ELR (cell line): ENCODE results near the gene UGT1A7.

Source experiments
- DNase-seq: peaks from one replicate; pipeline ENCODE4 v3.0.0-alpha.2; 2015; ENCODE audit warnings: low read depth

UGT1A7 gene

DNA sequence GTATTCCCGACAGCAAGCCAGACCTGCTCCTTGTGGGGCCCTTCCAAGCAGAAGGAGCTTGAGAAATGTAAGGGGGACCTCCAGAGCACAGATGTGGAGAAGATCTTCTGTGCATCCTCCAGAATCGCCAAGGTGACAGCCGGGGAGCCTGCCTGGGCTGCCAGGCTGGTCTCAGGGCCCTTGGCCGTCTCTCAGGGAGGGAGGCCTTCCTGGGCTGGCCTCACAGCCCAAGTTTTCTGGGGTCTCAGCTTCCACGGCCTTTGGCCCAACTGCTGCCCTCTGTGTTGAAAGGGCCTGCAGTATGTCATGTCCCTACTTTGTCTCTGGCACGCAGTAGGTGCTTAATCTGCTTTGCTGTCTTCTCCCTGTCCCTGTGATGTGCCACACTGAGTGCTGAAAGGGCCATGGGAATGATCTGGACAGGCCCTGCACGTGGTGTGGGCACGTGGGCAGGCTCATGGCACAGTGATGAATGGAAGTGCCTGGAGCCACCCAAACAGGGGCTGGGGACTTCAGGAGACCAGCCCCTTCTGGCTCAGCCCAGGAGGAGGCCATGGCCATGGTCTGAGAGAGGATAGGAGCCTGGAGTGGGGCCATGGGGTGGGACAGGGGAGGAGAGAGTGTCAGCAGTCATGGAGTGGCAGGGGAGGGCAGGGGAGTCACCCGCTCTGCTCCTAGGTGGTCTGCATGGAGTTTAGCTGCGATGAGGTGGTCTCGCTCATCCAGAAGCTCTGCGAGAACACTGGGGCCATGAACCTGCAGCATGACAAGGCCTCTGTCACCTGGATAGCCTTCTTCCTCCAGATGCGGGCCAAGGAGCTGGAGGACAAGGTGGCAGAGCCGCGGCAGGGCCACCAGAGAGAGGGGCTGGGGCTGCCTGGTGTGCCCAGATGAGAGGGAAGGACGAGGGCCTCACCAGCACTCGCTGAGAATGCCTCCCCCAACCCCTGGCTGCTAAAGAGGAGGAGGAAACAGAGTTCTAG, 137.2 kb downstream of the UGT1A7 start:
- DNase-seq, result no peak

DNA sequence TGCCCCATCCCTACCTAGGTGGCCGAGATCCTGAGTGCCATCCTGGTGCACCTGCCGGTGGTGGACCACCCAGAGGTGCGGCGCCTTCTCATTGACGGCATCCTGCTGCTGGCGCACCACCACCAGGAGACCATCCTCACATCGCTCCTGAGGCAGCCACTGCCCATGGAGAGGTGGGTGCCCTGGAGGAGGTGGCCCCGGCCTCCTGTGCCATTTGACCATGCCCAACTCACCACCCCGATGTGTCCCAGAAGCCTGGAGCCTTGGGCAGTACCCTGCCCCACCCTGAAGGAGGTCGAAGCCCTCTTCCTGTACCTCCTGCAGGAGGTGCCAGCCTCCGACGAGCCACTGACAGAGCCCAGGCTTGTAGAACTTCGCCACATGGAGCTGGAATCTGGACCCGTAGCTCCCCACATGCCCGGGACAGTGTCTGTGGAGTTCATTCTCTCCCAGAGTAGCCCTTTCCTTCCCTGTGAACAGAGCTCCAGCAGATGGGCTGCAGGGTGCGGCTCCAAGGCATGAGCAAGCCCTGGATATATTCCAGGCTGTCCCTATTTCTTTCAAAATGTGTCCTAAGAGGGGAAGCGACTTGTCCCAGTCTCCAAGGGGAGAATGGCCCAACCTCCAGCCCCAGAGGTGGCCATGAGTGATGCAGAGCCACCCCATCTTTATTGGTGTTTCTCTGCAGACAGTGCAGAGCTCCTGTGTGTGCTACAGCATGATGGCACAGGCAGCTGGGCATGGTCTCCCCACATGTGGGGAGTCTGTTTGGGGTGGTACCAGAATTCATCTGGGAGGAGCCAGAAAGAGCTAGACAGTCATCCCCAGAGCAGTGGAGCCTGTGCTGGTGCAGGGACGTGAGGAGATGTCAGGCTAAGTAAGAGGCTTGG, 138.4 kb downstream of the UGT1A7 start:
- no peak for DNase-seq

DNA sequence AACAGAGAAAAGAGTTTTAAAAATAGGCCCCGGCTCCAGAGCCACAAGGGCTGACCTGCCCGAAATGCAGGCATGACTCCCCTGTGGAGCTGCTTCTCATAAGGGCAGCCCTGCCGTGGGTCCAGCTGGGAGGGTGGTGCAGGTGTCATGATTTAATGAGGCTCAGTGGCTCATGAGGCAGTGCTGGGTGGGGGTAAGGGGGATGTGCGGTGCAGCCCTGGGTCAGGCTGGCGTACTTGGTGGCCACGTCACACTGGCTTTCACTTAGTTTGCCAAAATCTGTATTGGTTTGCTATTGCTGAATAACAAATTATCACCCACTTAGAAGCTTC, 139.0 kb downstream of the UGT1A7 start:
- no peak for DNase-seq

- no peak for DNase-seq
Measured at GRCh38 chr2:233821196-233821595, 139.5 kb downstream of the UGT1A7 start.

DNA sequence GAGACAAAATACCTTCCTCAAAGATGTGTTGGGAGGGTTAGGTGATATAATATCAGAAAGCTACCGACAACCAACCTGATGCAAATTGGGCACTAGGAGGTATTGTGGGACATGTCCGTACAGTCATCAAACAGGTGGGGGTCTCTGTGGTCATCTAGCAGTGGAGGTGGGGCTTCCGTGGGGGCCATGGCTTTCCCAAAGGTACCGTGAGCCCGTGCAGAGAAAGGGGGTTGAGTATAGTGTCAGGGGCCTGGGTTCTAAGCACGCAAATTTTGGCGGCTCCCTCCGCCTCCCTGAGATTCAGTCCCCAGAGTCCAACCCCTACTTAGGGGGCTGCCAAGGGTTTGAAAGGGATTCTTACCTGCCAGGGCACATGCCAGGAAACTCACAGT, 140.0 kb downstream of the UGT1A7 start:
- no peak for DNase-seq

- no peak for DNase-seq
Measured at GRCh38 chr2:233822101-233822771, 140.5 kb downstream of the UGT1A7 start.
